H1 (cell line): Measurements from ENCODE around the gene ZXDC. TPM values are rescaled to one million over a fixed set of nuclear protein-coding genes. Genes with fewer than 3 reads are reported as not detected.

Experiments
- CTCF ChIA-PET: fragments of 300-600 bp; sonication (Branson Sonifier 250); formaldehyde crosslinking; loops from one replicate; lab custom pipeline; 2021; ENCODE audit not compliant: partially characterized antibody; lab: Charles Lee
- POLR2A ChIA-PET: fragments of 300-600 bp; sonication (Branson Sonifier 250); formaldehyde crosslinking; loops from one replicate; lab custom pipeline; 2021; ENCODE audit warnings: inconsistent platforms; ENCODE audit not compliant: partially characterized antibody; lab: Charles Lee
- DNase-seq, 2 experiments: peaks; one replicate each; pipeline versions ENCODE4 v3.0.0 to v3.0.0-alpha.2; 2010 to 2022; ENCODE audit warnings: low spot score in 2 of 2, low read depth in 1 of 2, mixed read lengths in 1 of 2
- FAIRE-seq: peaks from 2 replicates; lab custom pipeline; 2011; peaks lifted over from hg19 to GRCh38; lab: Jason Lieb, UNC
- H2AFZ ChIP-seq: 2 replicates; pipeline ENCODE4 v1.8.1; 2012; ENCODE audit warnings: low read length, inconsistent platforms
- H2AK5ac ChIP-seq: 2 replicates; pipeline ENCODE4 v1.6.1; 2013; ENCODE audit warnings: low read depth, low read length
- H2BK120ac ChIP-seq: replicated peaks from 2 replicates; pipeline ENCODE3; 2013; ENCODE audit warnings: low read depth, low read length, inconsistent platforms
- H2BK12ac ChIP-seq: 2 replicates; pipeline ENCODE4 v1.6.1; 2013; ENCODE audit warnings: low read depth, low read length
- H2BK15ac ChIP-seq: 2 replicates; pipeline ENCODE4 v1.6.1; 2013; ENCODE audit warnings: low read length
- H2BK20ac ChIP-seq: 2 replicates; pipeline ENCODE4 v1.6.1; 2013; ENCODE audit warnings: low read length
- H2BK5ac ChIP-seq: 2 replicates; pipeline ENCODE4 v1.6.1; 2013; ENCODE audit warnings: low read depth, low read length
- H3K14ac ChIP-seq: 2 replicates; pipeline ENCODE4 v1.6.1; 2013; ENCODE audit warnings: inconsistent platforms; ENCODE audit not compliant: insufficient read length
- H3K18ac ChIP-seq: 2 replicates; pipeline ENCODE4 v1.6.1; 2013; ENCODE audit warnings: low read length; ENCODE audit errors: extremely low read depth
- H3K23ac ChIP-seq: 2 replicates; pipeline ENCODE4 v1.6.1; 2013; ENCODE audit warnings: inconsistent platforms; ENCODE audit not compliant: insufficient read length
- H3K23me2 ChIP-seq: 2 replicates; pipeline ENCODE4 v1.6.1; 2013; ENCODE audit warnings: low read depth, low read length
- H3K27ac ChIP-seq: 2 replicates; pipeline ENCODE4 v1.6.1; 2011; ENCODE audit warnings: low read depth, low read length, inconsistent platforms
- H3K27me3 ChIP-seq, 4 experiments: replicated peaks in 1 of 4; 1 replicate in 1 of 4; 2 replicates in 3 of 4; pipeline versions ENCODE4 v1.6.1 to v1.8.1; 2011 to 2013; ENCODE audit warnings: low read length in 3 of 4, mild to moderate bottlenecking in 3 of 4, inconsistent platforms in 2 of 4, mixed read lengths in 2 of 4, moderate library complexity in 1 of 4; ENCODE audit not compliant: control insufficient read depth in 3 of 4, insufficient read depth in 3 of 4; ENCODE audit errors: extremely low read depth in 1 of 4
- H3K36me3 ChIP-seq, 4 experiments: 2 replicates each; pipeline versions ENCODE4 v1.6.1 to v1.8.1; 2011 to 2013; ENCODE audit warnings: mild to moderate bottlenecking in 4 of 4, low read length in 3 of 4, moderate library complexity in 2 of 4, control low read depth in 1 of 4, inconsistent platforms in 1 of 4; ENCODE audit not compliant: insufficient read depth in 4 of 4, control insufficient read depth in 2 of 4
- H3K4ac ChIP-seq: replicated peaks from 2 replicates; pipeline ENCODE3; 2013; ENCODE audit warnings: low read length, low read depth, mixed read lengths, inconsistent platforms; ENCODE audit not compliant: insufficient read length
- H3K4me1 ChIP-seq, 4 experiments: replicated peaks in 1 of 4; 1 replicate in 1 of 4; 2 replicates in 3 of 4; pipeline versions ENCODE4 v1.6.1 to v1.8.1; 2011 to 2013; ENCODE audit warnings: low read length in 3 of 4, inconsistent platforms in 2 of 4, mixed read lengths in 1 of 4; ENCODE audit not compliant: insufficient read depth in 4 of 4, control insufficient read depth in 3 of 4
- H3K4me2 ChIP-seq, 2 experiments: 2 replicates each; pipeline versions ENCODE4 v1.6.1 to v1.8.1; 2011 to 2013; ENCODE audit warnings: low read depth in 2 of 2, low read length in 2 of 2, control low read depth in 1 of 2, inconsistent platforms in 1 of 2, mild to moderate bottlenecking in 1 of 2; ENCODE audit not compliant: insufficient read depth in 1 of 2
- H3K4me3 ChIP-seq, 4 experiments: fragments of 200-600, 300-600 bp in 1 of 4; sonication (generic), shearing (Covaris generic), sonication (Bioruptor Twin) in 1 of 4; 2 replicates each; pipeline versions ENCODE4 v1.5.1 to v1.8.1; 2011 to 2016; ENCODE audit warnings: low read length in 4 of 4, low read depth in 3 of 4, control low read depth in 2 of 4, inconsistent platforms in 2 of 4, mild to moderate bottlenecking in 2 of 4, mixed read lengths in 1 of 4, moderate library complexity in 1 of 4; ENCODE audit not compliant: insufficient read depth in 2 of 4; ENCODE audit errors: extremely low read depth in 1 of 4
- H3K56ac ChIP-seq: replicated peaks from 2 replicates; pipeline ENCODE3; 2013; ENCODE audit warnings: low read depth, mild to moderate bottlenecking, mixed read lengths, low read length, inconsistent platforms; ENCODE audit not compliant: insufficient read length
- H3K79me1 ChIP-seq: 2 replicates; pipeline ENCODE4 v1.6.1; 2013; ENCODE audit warnings: low read depth, low read length, control low read depth
- H3K79me2 ChIP-seq, 2 experiments: 2 replicates each; pipeline versions ENCODE4 v1.6.1 to v1.8.1; 2012 to 2013; ENCODE audit warnings: low read length in 2 of 2, mild to moderate bottlenecking in 2 of 2, inconsistent platforms in 1 of 2; ENCODE audit not compliant: insufficient read depth in 2 of 2, control insufficient read depth in 1 of 2
- H3K9ac ChIP-seq, 4 experiments: replicated peaks in 1 of 4; 1 replicate in 1 of 4; 2 replicates in 3 of 4; pipeline versions ENCODE4 v1.6.1 to v1.8.1; 2011 to 2013; ENCODE audit warnings: low read depth in 3 of 4, low read length in 3 of 4, control low read depth in 2 of 4, mild to moderate bottlenecking in 2 of 4, moderate library complexity in 2 of 4, inconsistent platforms in 1 of 4; ENCODE audit errors: extremely low read depth in 1 of 4
- H3K9me3 ChIP-seq, 2 experiments: 2 replicates each; pipeline versions ENCODE4 v1.6.1 to v1.8.1; 2012 to 2013; ENCODE audit warnings: mild to moderate bottlenecking in 2 of 2, moderate library complexity in 2 of 2, control low read depth in 1 of 2, inconsistent platforms in 1 of 2, low read depth in 1 of 2, low read length in 1 of 2, mixed read lengths in 1 of 2; ENCODE audit not compliant: insufficient read depth in 2 of 2
- H4K20me1 ChIP-seq, 2 experiments: replicated peaks in 1 of 2; 2 replicates each; pipeline versions ENCODE3 to v1.8.1; 2011 to 2013; ENCODE audit warnings: inconsistent platforms in 2 of 2, low read length in 2 of 2, mild to moderate bottlenecking in 1 of 2; ENCODE audit not compliant: insufficient read depth in 2 of 2, control insufficient read depth in 1 of 2
- H4K5ac ChIP-seq: 2 replicates; pipeline ENCODE4 v1.6.1; 2013; ENCODE audit warnings: low read length, low read depth, mixed read lengths, inconsistent platforms; ENCODE audit not compliant: insufficient read length
- H4K8ac ChIP-seq: 2 replicates; pipeline ENCODE4 v1.8.0; 2013; ENCODE audit warnings: mild to moderate bottlenecking, moderate library complexity, low read length, inconsistent platforms; ENCODE audit not compliant: insufficient read depth; ENCODE audit errors: extremely low read depth
- H4K91ac ChIP-seq: replicated peaks from 2 replicates; pipeline ENCODE3; 2013; ENCODE audit warnings: low read length, mixed read lengths, inconsistent platforms; ENCODE audit not compliant: insufficient read length
- ATF2 ChIP-seq: IDR thresholded peaks from 2 replicates; pipeline ENCODE4 v1.6.1; 2012; ENCODE audit warnings: low read length, inconsistent platforms
- BCL11A ChIP-seq, 2 experiments: IDR thresholded peaks; one replicate each; pipeline ENCODE4 v1.6.1; 2011; ENCODE audit warnings: low read depth in 2 of 2, low read length in 2 of 2, mild to moderate bottlenecking in 2 of 2
- CBX8 ChIP-seq: fragments of 300-800, 300-1000 bp; sonication (generic); IDR thresholded peaks from 2 replicates; pipeline ENCODE4 v1.7.1; 2016; ENCODE audit warnings: low read depth, low read length, borderline replicate concordance
- JUN ChIP-seq: IDR thresholded peaks from 2 replicates; pipeline ENCODE4 v1.6.1; 2011; ENCODE audit warnings: low read depth, mild to moderate bottlenecking, improper control_type of control experiment, low read length
- RBBP5 ChIP-seq: IDR thresholded peaks from 2 replicates; pipeline ENCODE4 v1.7.1; 2012; ENCODE audit warnings: low read depth, mild to moderate bottlenecking, inconsistent platforms, low read length, moderate library complexity, borderline replicate concordance
- WGBS, 2 experiments: shearing (Covaris generic) in 1 of 2; methylation state at CpG; one replicate each; pipeline versions ENCODE4 v1.1.6 to v1.1.7; 2013 to 2015; ENCODE audit warnings: low lambda C conversion rate in 2 of 2, mixed read lengths in 2 of 2, inconsistent platforms in 1 of 2, low coverage in 1 of 2, missing lambda C conversion rate in 1 of 2; ENCODE audit not compliant: insufficient replicate concordance in 2 of 2, insufficient coverage in 1 of 2, insufficient read length in 1 of 2; ENCODE audit errors: extremely low coverage in 1 of 2, missing lambda C conversion rate in 1 of 2; 5-methylcytosine and 5-hydroxymethylcytosine counted together
- polyA plus RNA-seq, 7 experiments: library from polyadenylated mRNA; depleted of rRNA in 3 of 7; stranded (reverse) in 5 of 7; unstranded in 2 of 7; fragments of >200 nt in 5 of 7; fragments of 200-250 nt in 2 of 7; gene quantifications; 1 replicate in 5 of 7; 2 replicates in 1 of 7; 4 replicates in 1 of 7; pipeline versions ENCODE4 v1.2.1 to v1.2.3, GENCODE V29; 2011 to 2013; ENCODE audit warnings: missing spikeins in 2 of 7, mixed read lengths in 2 of 7
- total RNA-seq: library from RNA; stranded (reverse); fragmentation: NEBNext Ultra II Directional; extraction: Animal tissue kit (Norgen Biotek cat#: 25700); gene quantifications from 2 replicates; pipeline ENCODE4 v1.2.1, GENCODE V29; 2021

Gene ZXDC
- total and polyA plus RNA-seq, 2 of the 8 experiments (the other 6 are each of a cell fraction or from before 2014, with no cell fraction given) = 12.7 to 24.3 TPM

DNA sequence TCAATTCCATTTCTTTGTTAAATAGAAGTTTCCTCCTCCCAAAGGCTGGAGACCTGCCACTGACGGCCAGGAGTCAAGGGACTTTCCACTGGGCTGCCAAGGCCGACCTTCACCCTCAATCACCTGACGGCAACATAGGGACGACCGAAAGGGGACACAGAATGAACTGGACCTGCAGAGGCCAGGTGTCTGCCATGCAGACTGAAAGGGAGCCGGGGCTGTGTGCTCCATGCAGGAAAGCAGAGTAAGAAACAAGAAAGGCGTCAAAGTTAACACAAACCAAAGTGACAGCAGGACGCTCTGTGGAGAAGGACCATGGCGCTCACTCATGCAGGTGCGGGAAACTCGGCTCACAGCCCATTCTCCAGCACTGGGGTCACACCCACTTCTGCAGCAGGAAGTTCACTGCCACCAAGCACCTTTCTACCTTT is 26.1 kb downstream of the ZXDC start:
- Histone ChIP-seq H4K5ac (no peak overlapping the region), H3K27me3 (no peaks in the 10 kb centered on the region), H3K56ac (no peak overlapping the region), H4K91ac (no peak overlapping the region), H3K79me2 (no peaks in the 10 kb centered on the region; a peak in 2 of 4 replicates), H3K4ac (no peak overlapping the region), H3K36me3 (peaks cover 0 to 12% (median 5%) of the 10 kb centered on the region in 4 experiments; a peak in 6 of 8 replicates), H2BK20ac (no peak overlapping the region), H3K23me2 (0 out of 2 replicates have a peak, but pooled peaks cover 2% of the 10 kb centered on the region), H2BK120ac (no peak overlapping the region), H3K4me2 (no peak overlapping the region), H3K9me3 (no peaks in the 10 kb centered on the region), H3K18ac (no peak overlapping the region), H4K20me1 (peaks cover 3 to 6% of the 10 kb centered on the region in 2 experiments), H2BK15ac (no peak overlapping the region), H3K4me3 (no peak overlapping the region), H3K79me1 (peaks cover 3% of the 10 kb centered on the region; the same call in 1 of the 2 replicates), H2BK5ac (no peak overlapping the region), H3K4me1 (peaks cover 0 to 7% (median 0%) of the 10 kb centered on the region in 4 experiments; a peak in 3 of 7 replicates), H2AK5ac (no peak overlapping the region), H3K27ac (no peak overlapping the region), H3K14ac (no peak overlapping the region), H3K9ac (no peak overlapping the region), H2BK12ac (no peak overlapping the region), H3K23ac (no peak overlapping the region), H4K8ac (no peak overlapping the region), H2AFZ (no peak overlapping the region)
- DNase-seq (no peak), FAIRE-seq (no peak)
- CTCF ChIA-PET = no interaction called here
- TF ChIP-seq CBX8 (no peak), BCL11A (IDR thresholded peaks at IDR 0.05; ENCODE audit: low read depth in 2 of 2, low read length in 2 of 2) (no peak), JUN (no peak), ATF2 (no peak), RBBP5 (no peak)
- POLR2A ChIA-PET = interaction anchor here (1.0 kb wide), 1 partner anchor 12 kb away, joined by 3 read pairs; no protein-coding TSS in a partner anchor
- 90% methylated on average over 11 of the region's 11 CpGs; no CpG with 5 or more reads in 1 of the 2 experiments for WGBS, 2 experiments
